ENCODE measurements around the gene SERINC5.
"Not testable (repeated sequence)": the region's sequence is repeated elsewhere in the genome, so short reads cannot be mapped to it uniquely, and the experiment has no call there.

The SERINC5 gene

DNA sequence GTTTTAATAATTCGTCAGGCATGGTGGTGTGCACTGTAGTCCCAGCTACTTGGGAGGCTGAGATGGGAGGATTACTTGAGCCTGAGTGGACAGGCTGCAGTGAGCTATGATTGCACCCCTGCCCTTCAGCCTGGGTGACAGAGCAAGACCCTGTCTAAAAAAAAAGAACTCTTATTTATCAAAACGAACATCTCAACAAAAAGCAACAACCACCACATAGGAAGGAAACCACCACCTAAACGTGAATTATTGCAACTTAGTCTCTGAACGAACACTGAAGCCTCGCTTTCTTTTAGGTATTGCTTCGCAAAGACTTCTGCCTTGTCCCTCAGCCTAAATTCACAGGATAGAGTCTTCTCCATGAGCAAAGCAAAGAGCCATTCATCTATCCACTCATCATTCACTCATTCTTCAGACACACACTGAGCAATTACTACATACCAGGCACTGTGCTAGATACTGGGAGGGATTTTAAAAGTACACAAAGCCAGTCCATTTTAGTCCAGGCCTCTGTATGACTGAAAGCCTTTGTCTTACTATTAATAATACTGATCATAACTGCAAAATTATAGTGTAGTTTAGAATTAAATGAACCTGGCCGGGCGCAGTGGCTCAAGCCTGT lies 163.3 kb downstream of the SERINC5 start:
- TF ChIP-seq, protein P1, sequence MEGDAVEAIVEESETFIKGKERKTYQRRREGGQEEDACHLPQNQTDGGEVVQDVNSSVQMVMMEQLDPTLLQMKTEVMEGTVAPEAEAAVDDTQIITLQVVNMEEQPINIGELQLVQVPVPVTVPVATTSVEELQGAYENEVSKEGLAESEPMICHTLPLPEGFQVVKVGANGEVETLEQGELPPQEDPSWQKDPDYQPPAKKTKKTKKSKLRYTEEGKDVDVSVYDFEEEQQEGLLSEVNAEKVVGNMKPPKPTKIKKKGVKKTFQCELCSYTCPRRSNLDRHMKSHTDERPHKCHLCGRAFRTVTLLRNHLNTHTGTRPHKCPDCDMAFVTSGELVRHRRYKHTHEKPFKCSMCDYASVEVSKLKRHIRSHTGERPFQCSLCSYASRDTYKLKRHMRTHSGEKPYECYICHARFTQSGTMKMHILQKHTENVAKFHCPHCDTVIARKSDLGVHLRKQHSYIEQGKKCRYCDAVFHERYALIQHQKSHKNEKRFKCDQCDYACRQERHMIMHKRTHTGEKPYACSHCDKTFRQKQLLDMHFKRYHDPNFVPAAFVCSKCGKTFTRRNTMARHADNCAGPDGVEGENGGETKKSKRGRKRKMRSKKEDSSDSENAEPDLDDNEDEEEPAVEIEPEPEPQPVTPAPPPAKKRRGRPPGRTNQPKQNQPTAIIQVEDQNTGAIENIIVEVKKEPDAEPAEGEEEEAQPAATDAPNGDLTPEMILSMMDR (conservative IDR thresholded peaks at IDR 0.05; ENCODE audit: low read depth, low read length): no peak
- no peak overlapping the region for H3K4me3 ChIP-seq (ENCODE audit: low read depth, low read length)
- no peak for DNase-seq (ENCODE audit: low read depth)

DNA sequence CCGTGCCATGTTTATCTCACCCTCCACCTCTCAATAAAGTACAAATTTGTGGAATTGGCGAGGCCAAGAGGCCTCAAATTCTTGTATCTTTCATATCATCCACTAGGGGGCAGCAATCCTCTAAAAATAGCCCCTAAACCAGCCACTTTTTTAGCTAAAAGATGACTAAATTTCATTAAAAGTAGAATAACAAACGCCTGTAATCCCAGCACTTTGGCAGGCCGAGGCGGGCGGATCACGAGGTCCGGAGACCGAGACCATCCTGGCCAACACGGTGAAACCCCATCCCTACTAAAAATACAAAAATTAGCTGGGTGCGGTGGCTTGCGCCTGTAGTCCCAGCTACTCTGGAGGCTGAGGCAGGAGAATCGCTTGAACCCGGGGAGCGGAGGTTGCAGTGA lies 164.1 kb downstream of the SERINC5 start:
- DNase-seq (ENCODE audit: low read depth): peak; percentile 73
- not testable (repeated sequence) for H3K4me3 ChIP-seq (ENCODE audit: low read depth, low read length)
- TF ChIP-seq, protein P1 (conservative IDR thresholded peaks at IDR 0.05; ENCODE audit: low read depth, low read length): peak; percentile 63

DNA sequence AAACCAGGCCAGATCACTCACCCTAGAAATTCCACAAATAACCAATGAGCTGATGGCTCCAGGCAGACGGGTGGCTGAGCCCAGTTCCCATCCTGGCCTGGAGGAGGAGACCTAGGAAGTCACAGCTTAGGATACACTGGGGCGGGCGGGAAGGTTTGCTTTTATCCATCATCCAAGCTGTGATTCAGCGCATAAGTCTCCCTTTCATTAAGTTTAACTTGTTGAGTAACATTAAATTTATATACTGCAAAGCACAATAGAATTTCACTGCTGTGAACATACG lies 165.0 kb downstream of the SERINC5 start:
- TF ChIP-seq, protein P1 (conservative IDR thresholded peaks at IDR 0.05; ENCODE audit: low read depth, low read length): no peak
- DNase-seq (ENCODE audit: low read depth): no peak
- no peak overlapping the region for H3K4me3 ChIP-seq (ENCODE audit: low read depth, low read length)

DNA sequence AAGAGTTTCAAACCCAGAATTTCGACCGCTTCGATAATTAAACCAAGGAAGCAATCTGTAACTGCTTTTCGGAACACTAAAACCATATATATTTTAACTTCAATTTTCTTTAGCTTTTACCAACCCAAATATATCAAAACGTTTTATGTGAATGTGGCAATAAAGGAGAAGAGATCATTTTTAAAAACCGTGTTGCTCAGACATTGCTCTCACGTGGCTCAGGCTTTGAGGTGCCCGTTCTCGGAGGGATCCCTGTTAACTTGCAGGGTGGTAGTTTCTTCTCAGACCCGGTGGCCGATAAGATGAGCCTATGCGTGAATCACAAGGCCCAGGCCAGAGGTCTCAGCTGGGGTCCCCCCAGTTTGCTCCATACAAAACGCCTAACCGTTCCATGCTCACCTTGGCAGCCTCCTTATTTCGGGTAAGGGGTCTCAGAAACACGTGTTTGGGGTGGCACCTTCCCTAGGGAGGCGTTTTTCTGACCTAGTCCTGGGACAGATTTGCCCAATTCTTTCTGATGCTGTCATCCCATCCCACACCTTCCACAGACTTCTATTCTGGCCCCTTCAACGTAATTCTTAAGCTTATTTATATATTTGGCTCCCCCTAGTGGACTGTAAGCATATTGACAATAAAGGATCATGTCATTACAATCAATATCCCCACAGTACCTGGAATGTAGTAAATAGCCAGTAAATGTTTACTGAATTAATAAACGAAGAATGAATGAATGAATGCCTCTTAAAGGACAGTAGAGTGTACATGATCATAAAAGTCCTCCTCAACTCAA lies 172.6 kb downstream of the SERINC5 start:
- peak overlapping the region; percentile 34 for H3K4me3 ChIP-seq (ENCODE audit: low read depth, low read length)
- DNase-seq (ENCODE audit: low read depth): peak; percentile 79
- TF ChIP-seq, protein P1 (conservative IDR thresholded peaks at IDR 0.05; ENCODE audit: low read depth, low read length): peak; percentile 69

DNA sequence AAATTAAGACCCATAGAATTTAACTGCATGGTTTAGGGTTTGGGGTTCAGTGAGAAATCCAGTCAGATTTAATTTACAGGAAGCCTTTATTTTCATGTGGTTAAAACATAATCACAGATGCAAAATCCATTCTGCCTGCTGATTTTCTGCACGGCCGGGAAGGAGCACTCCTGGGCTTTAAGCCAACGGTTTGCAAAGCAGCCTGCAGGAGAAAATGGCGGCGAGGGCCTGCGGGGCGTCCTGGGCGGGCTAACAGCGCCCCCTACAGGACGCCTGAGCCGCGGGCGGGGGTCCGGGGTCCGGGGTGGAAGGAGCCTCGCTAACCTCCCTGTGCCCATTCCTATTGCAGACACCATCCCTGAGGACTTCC lies 173.1 kb downstream of the SERINC5 start:
- TF ChIP-seq, protein P1 (conservative IDR thresholded peaks at IDR 0.05; ENCODE audit: low read depth, low read length): peak; percentile 79

DNA sequence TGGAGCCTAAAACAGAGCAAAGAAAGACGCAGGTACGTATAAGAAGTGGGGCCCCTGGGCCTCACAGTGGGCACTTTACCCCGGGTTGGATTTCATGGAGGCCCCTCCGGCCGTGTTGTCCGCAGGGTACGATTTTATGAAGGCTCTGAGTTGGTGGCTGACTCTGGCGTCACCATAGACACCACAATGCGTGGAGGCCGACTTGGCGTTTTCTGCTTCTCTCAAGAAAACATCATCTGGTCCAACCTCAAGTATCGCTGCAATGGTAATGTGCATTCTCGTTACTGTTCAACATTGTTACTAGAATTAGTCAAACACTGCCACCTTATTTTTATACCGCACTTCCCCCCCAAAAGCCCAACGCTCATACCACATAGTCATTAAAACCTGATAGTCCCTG lies 173.6 kb downstream of the SERINC5 start:
- H3K4me3 ChIP-seq (ENCODE audit: low read depth, low read length): no peak overlapping the region
- TF ChIP-seq, protein P1 (conservative IDR thresholded peaks at IDR 0.05; ENCODE audit: low read depth, low read length): no peak
- DNase-seq (ENCODE audit: low read depth): no peak

More for the DNA sequence above, 173.1 kb downstream of the SERINC5 start:
- DNase-seq (ENCODE audit: low read depth): peak; percentile 84
- H3K4me3 ChIP-seq (ENCODE audit: low read depth, low read length): peak overlapping the region; percentile 34

DNA sequence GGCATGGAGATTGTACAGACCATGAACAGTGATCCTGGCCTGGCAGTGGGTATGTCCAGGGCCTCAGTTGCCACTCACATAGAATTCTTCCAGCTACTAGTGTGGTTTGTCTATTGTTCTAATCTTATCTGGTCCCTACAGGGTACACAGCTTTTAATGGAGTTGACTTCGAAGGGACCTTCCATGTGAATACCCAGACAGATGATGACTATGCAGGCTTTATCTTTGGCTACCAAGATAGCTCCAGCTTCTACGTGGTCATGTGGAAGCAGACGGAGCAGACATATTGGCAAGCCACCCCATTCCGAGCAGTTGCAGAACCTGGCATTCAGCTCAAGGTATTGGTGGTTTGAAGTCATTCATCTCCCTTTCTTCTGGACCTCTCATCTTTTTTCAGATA lies 176.9 kb downstream of the SERINC5 start:
- no peak overlapping the region for H3K4me3 ChIP-seq (ENCODE audit: low read depth, low read length)
- no peak for DNase-seq (ENCODE audit: low read depth)
- TF ChIP-seq, protein P1 (conservative IDR thresholded peaks at IDR 0.05; ENCODE audit: low read depth, low read length): no peak
